ENCODE measurements around the gene XRCC2.
"Not testable (repeated sequence)": the region's sequence is repeated elsewhere in the genome, so short reads cannot be mapped to it uniquely, and the experiment has no call there.

XRCC2 gene

GRCh38 chr7:152675759-152676636, at the start of gene XRCC2:
TSS of gene XRCC2 (minus strand) at chr7:152676141. CDS start at chr7:152676079, 62 bp downstream.
- peak; percentile 89 for DNase-seq

- no peak for DNase-seq
Observed at GRCh38 chr7:152723364-152723763, 47.4 kb upstream of the XRCC2 start.

- not testable (repeated sequence) for DNase-seq
Observed at GRCh38 chr7:152712412-152713042, 36.6 kb upstream of the XRCC2 start.

GRCh38 chr7:152711444-152711944, 35.6 kb upstream of the XRCC2 start:
- no peak for DNase-seq

GRCh38 chr7:152710153-152710442, 34.2 kb upstream of the XRCC2 start:
- no peak for DNase-seq

- no peak for DNase-seq
Observed at GRCh38 chr7:152709287-152710152, 33.6 kb upstream of the XRCC2 start.

- no peak for DNase-seq
Observed at GRCh38 chr7:152704796-152705384, 28.9 kb upstream of the XRCC2 start.

GRCh38 chr7:152699079-152699478, 23.1 kb upstream of the XRCC2 start:
- DNase-seq, result no peak

GRCh38 chr7:152697268-152697974, 21.5 kb upstream of the XRCC2 start:
- not testable (repeated sequence) for DNase-seq

GRCh38 chr7:152692196-152692595, 16.3 kb upstream of the XRCC2 start:
- not testable (repeated sequence) for DNase-seq

GRCh38 chr7:152683297-152683696, 7.4 kb upstream of the XRCC2 start:
- no peak for DNase-seq

GRCh38 chr7:152677808-152678670, 2.1 kb upstream of the XRCC2 start:
- DNase-seq, result peak; percentile 11

- peak; percentile 58 for DNase-seq
Observed at GRCh38 chr7:152674860-152675758, 832 bp downstream of the XRCC2 start.

GRCh38 chr7:152673897-152674296, 2.0 kb downstream of the XRCC2 start:
- no peak for DNase-seq

- no peak for DNase-seq
Observed at GRCh38 chr7:152672626-152673025, 3.3 kb downstream of the XRCC2 start.

GRCh38 chr7:152669758-152670157, 6.2 kb downstream of the XRCC2 start:
- no peak for DNase-seq

GRCh38 chr7:152668975-152669374, 7.0 kb downstream of the XRCC2 start:
- DNase-seq, result no peak

GRCh38 chr7:152667958-152668357, 8.0 kb downstream of the XRCC2 start:
- DNase-seq, result no peak

GRCh38 chr7:152666078-152666477, 9.9 kb downstream of the XRCC2 start:
- no peak for DNase-seq

GRCh38 chr7:152664636-152665035, 11.3 kb downstream of the XRCC2 start:
- no peak for DNase-seq

Data from NCI-H2171 (cell line).